Kidney (tissue), 14 donors: Measurements from ENCODE around the gene GNAT1. TPM values are rescaled to one million over a fixed set of nuclear protein-coding genes. Genes with fewer than 3 reads are reported as not detected.

Experiments
- DNase-seq, 5 donors: peaks; one replicate each; pipeline ENCODE4 v3.0.0-alpha.2; 2013 to 2020
- FAIRE-seq: peaks from 2 replicates; lab custom pipeline; 2012; peaks lifted over from hg19 to GRCh38; lab: Jason Lieb, UNC
- H3K27ac ChIP-seq, 2 donors: one replicate each; pipeline ENCODE4 v1.7.0; 2013; ENCODE audit warnings: low read depth in 2 of 2, low read length in 2 of 2, inconsistent platforms in 1 of 2
- H3K27me3 ChIP-seq: one replicate; pipeline ENCODE4 v1.7.1; 2013; ENCODE audit warnings: low read length, inconsistent platforms; ENCODE audit not compliant: control insufficient read depth, insufficient read depth
- H3K36me3 ChIP-seq, 3 donors: one replicate each; pipeline versions ENCODE4 v1.7.0 to v1.7.1; 2013; ENCODE audit warnings: low read length in 3 of 3, control low read depth in 1 of 3, inconsistent platforms in 1 of 3; ENCODE audit not compliant: insufficient read depth in 3 of 3, control insufficient read depth in 2 of 3
- H3K4me1 ChIP-seq, 3 donors: one replicate each; pipeline versions ENCODE4 v1.7.0 to v1.7.1; 2013; ENCODE audit warnings: low read length in 3 of 3, inconsistent platforms in 1 of 3, low read depth in 1 of 3; ENCODE audit not compliant: control insufficient read depth in 2 of 3, insufficient read depth in 2 of 3
- H3K4me3 ChIP-seq, 3 donors: one replicate each; pipeline versions ENCODE4 v1.7.0 to v1.8.1; 2013; ENCODE audit warnings: low read length in 3 of 3, control low read depth in 1 of 3, inconsistent platforms in 1 of 3
- H3K9ac ChIP-seq, 3 donors: one replicate each; pipeline versions ENCODE4 v1.7.0 to v1.7.1; 2013; ENCODE audit warnings: low read length in 3 of 3, control low read depth in 1 of 3, inconsistent platforms in 1 of 3
- H3K9me3 ChIP-seq, 3 donors: one replicate each; pipeline versions ENCODE4 v1.7.0 to v1.7.1; 2013; ENCODE audit warnings: low read length in 3 of 3, control low read depth in 1 of 3, inconsistent platforms in 1 of 3; ENCODE audit not compliant: control insufficient read depth in 2 of 3, insufficient read depth in 1 of 3
- CTCF ChIP-seq: IDR thresholded peaks from 3 replicates; pipeline ENCODE4 v1.5.1; 2012; ENCODE audit warnings: mild to moderate bottlenecking, moderate library complexity, borderline replicate concordance; ENCODE audit not compliant: insufficient read depth; ENCODE audit errors: extremely low read depth
- intact Hi-C: fragments of 100-400 bp; cut with DNase I; formaldehyde crosslinking; loops from one replicate; pipeline ENCODE4 v1.11.1; 2022
- polyA plus RNA-seq: library from polyadenylated mRNA; stranded (reverse); fragments of 350-450 nt; fragmentation: Illumina TruSeq; extraction: RNeasy Lipid Tissue Mini Kit (QIAGEN cat#74804); gene quantifications from one replicate; pipeline ENCODE4 v1.2.3, GENCODE V29; 2014; ENCODE audit warnings: low read depth, low replicate concordance; ENCODE audit not compliant: insufficient read depth
- total RNA-seq: library from RNA; stranded (reverse); fragmentation: NEBNext Ultra II Directional; extraction: Animal tissue kit (Norgen Biotek cat#: 25700); gene quantifications from one replicate; pipeline ENCODE4 v1.2.1, GENCODE V29; 2021
- donor health status: control.
- donor health status: control.
- donor health status: control.
- donor health status: control.
- donor health status: control.
- donor health status: DM: yes; HTN: yes; CAD: no.
- donor health status: Normal renal cell carcinoma (clear cell type).

GNAT1 gene
- total and polyA plus RNA-seq, 2 donors from 2014 or later = not detected

- no peak for FAIRE-seq
- no peak for DNase-seq
- no peak overlapping the region for H3K9ac ChIP-seq
- TF ChIP-seq CTCF = no peak
- peak overlapping the region; percentile 83 to 88 for H3K27ac ChIP-seq
- no peaks in the 10 kb centered on the region for H3K27me3 ChIP-seq
- peaks cover 5 to 79% (median 49%) of the 10 kb centered on the region in 3 donors for H3K4me1 ChIP-seq
- H3K36me3 ChIP-seq = peaks cover 0 to 2% (median 0%) of the 10 kb centered on the region in 3 donors
- H3K4me3 ChIP-seq = no peak overlapping the region
- H3K9me3 ChIP-seq = no peaks in the 10 kb centered on the region
- intact Hi-C loops = no loop called here
Observed at GRCh38 chr3:50168791-50169190, 22.6 kb upstream of the GNAT1 start.

DNA sequence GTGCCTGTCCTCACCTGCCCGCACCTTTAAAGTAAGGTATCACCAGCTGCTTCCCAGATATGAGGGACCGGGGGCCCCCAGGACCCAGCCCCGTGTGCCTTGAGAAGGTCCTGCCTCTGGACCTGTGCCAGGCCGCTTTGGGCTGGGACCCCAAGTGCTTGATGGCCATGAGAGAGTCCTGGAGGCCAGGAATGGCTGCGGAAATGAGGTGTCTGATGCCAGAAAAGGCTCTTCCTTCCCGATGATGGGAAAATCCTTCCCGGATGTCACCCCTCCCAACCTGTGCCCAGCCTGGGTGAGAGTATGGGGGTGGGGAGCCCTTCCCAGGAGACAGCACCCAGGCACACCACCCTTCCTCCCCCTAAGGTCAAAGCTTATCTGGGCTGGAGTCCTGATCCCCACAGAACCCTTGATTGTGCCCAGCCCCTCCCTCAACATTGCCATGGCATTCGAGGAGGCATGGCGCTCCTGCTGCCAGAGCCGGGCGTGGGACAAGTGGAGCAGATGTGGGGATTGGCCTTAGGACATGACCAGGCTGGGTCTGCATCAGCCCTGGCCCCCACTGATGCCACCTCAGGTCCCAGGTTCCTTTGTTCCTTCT lies 22.1 kb upstream of the GNAT1 start:
- Histone ChIP-seq H3K36me3 (peaks cover 0 to 2% (median 0%) of the 10 kb centered on the region in 3 donors), H3K27ac (peak overlapping the region; percentile 83 to 88), H3K27me3 (no peaks in the 10 kb centered on the region), H3K4me3 (no peak overlapping the region), H3K4me1 (peaks cover 5 to 75% (median 44%) of the 10 kb centered on the region in 3 donors), H3K9me3 (no peaks in the 10 kb centered on the region), H3K9ac (no peak overlapping the region)
- intact Hi-C loops = no loop called here
- TF ChIP-seq CTCF = no peak
- DNase-seq = no peak
- FAIRE-seq = no peak

DNA sequence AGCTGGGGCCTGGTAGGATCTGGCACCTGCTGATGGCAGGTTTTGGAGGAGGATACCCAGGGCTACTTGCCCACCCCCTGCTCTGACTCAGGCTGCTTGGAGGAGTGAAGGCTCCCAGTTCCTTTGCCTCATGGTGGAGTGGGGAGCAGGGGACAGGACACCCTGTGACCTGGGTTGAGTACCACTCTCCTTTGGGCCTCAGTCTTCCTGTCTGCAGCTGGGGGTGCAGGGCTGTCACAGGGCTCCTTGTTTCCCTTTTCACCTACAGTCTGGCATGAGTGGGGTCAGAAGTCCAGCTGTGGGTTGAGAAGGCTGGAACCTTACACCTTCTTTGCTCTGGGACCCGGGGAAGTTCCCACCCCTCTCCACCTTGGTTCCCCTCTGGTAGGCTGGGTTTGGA lies 21.6 kb upstream of the GNAT1 start:
- DNase-seq (no peak), FAIRE-seq (no peak)
- Histone ChIP-seq H3K36me3 (no peaks in the 10 kb centered on the region), H3K9me3 (no peaks in the 10 kb centered on the region), H3K4me1 (peaks cover 5 to 69% (median 39%) of the 10 kb centered on the region in 3 donors), H3K4me3 (no peak overlapping the region), H3K27me3 (no peaks in the 10 kb centered on the region), H3K27ac (peak overlapping the region; percentile 83 to 88), H3K9ac (no peak overlapping the region)
- intact Hi-C loops = no loop called here
- no peak for TF ChIP-seq CTCF
